ENCODE measurements around the gene CDC14B.
"Not testable (repeated sequence)": the region's sequence is repeated elsewhere in the genome, so short reads cannot be mapped to it uniquely, and the experiment has no call there.

Gene CDC14B

GRCh38 chr9:96543131-96543530 lies 76.5 kb downstream of the CDC14B start:
- DNase-seq: not testable (repeated sequence)

GRCh38 chr9:96540106-96540505 lies 79.5 kb downstream of the CDC14B start:
- no peak for DNase-seq

GRCh38 chr9:96532173-96532572 lies 87.5 kb downstream of the CDC14B start:
- DNase-seq: no peak

- no peak for DNase-seq
Measured at GRCh38 chr9:96524764-96525163, 94.9 kb downstream of the CDC14B start.

GRCh38 chr9:96524045-96524444 lies 95.6 kb downstream of the CDC14B start:
- no peak for DNase-seq

- no peak for DNase-seq
Measured at GRCh38 chr9:96523374-96523773, 96.3 kb downstream of the CDC14B start.

- DNase-seq: no peak
Measured at GRCh38 chr9:96522366-96522765, 97.3 kb downstream of the CDC14B start.

GRCh38 chr9:96519787-96520186 lies 99.9 kb downstream of the CDC14B start:
- no peak for DNase-seq

GRCh38 chr9:96519095-96519494 lies 100.5 kb downstream of the CDC14B start:
- no peak for DNase-seq

- DNase-seq: no peak
Measured at GRCh38 chr9:96515621-96516470, 103.8 kb downstream of the CDC14B start.

- DNase-seq: no peak
Measured at GRCh38 chr9:96514800-96515158, 104.9 kb downstream of the CDC14B start.

- no peak for DNase-seq
Measured at GRCh38 chr9:96514108-96514799, 105.4 kb downstream of the CDC14B start.

- no peak for DNase-seq
Measured at GRCh38 chr9:96513622-96514021, 106.0 kb downstream of the CDC14B start.

GRCh38 chr9:96512240-96512639 lies 107.4 kb downstream of the CDC14B start:
- DNase-seq: no peak

- DNase-seq: no peak
Measured at GRCh38 chr9:96510258-96510657, 109.4 kb downstream of the CDC14B start.

GRCh38 chr9:96509848-96510247 lies 109.8 kb downstream of the CDC14B start:
- no peak for DNase-seq

GRCh38 chr9:96509026-96509425 lies 110.6 kb downstream of the CDC14B start:
- no peak for DNase-seq

- DNase-seq: no peak
Measured at GRCh38 chr9:96508227-96508940, 111.3 kb downstream of the CDC14B start.

- no peak for DNase-seq
Measured at GRCh38 chr9:96505316-96505991, 114.2 kb downstream of the CDC14B start.

- no peak for DNase-seq
Measured at GRCh38 chr9:96503918-96504317, 115.7 kb downstream of the CDC14B start.

- DNase-seq: not testable (repeated sequence)
Measured at GRCh38 chr9:96503374-96503748, 116.3 kb downstream of the CDC14B start.

- no peak for DNase-seq
Measured at GRCh38 chr9:96502539-96503373, 116.9 kb downstream of the CDC14B start.
